SKM-1 (cell line): Measurements from ENCODE around the gene GUCD1.
"Not testable (repeated sequence)": the region's sequence is repeated elsewhere in the genome, so short reads cannot be mapped to it uniquely, and the experiment has no call there.

Experiments
- DNase-seq: peaks from one replicate; lab custom pipeline; 2025; ENCODE audit not compliant: unreplicated experiment; lab: John Stamatoyannopoulos, UW

The GUCD1 gene

GRCh38 chr22:24554313-24555164, at the start of gene GUCD1:
Gene GUCD1 (minus strand): TSS chr22:24555138. CDS start chr22:24554991, 147 bp downstream.
- no peak for DNase-seq

GRCh38 chr22:24603770-24604629, 49.1 kb upstream of the GUCD1 start:
- not testable (repeated sequence) for DNase-seq

- not testable (repeated sequence) for DNase-seq
Measured at GRCh38 chr22:24602847-24603769, 48.2 kb upstream of the GUCD1 start, which contains the start of gene GGT1. Gene GGT1 (plus strand): TSS chr22:24603193. CDS start chr22:24611082, 7,889 bp downstream.

- DNase-seq, result not testable (repeated sequence)
Measured at GRCh38 chr22:24602105-24602749, 47.3 kb upstream of the GUCD1 start.

GRCh38 chr22:24601217-24602104, 46.5 kb upstream of the GUCD1 start:
- peak; percentile 28 for DNase-seq

GRCh38 chr22:24599958-24600715, 45.2 kb upstream of the GUCD1 start:
- DNase-seq, result not testable (repeated sequence)

GRCh38 chr22:24599514-24599913, 44.6 kb upstream of the GUCD1 start:
- no peak for DNase-seq

GRCh38 chr22:24597076-24597475, 42.1 kb upstream of the GUCD1 start:
- DNase-seq, result not testable (repeated sequence)

GRCh38 chr22:24595863-24596262, 40.9 kb upstream of the GUCD1 start:
- DNase-seq, result no peak

GRCh38 chr22:24595228-24595627, 40.3 kb upstream of the GUCD1 start:
- DNase-seq, result no peak

- no peak for DNase-seq
Measured at GRCh38 chr22:24594569-24595120, 39.7 kb upstream of the GUCD1 start.

GRCh38 chr22:24593836-24594568, 39.1 kb upstream of the GUCD1 start:
- DNase-seq, result no peak

- not testable (repeated sequence) for DNase-seq
Measured at GRCh38 chr22:24593559-24593835, 38.6 kb upstream of the GUCD1 start.

- DNase-seq, result peak; percentile 24
Measured at GRCh38 chr22:24592851-24593558, 38.1 kb upstream of the GUCD1 start, which contains the start of gene LRRC75B. Gene LRRC75B (minus strand): TSS chr22:24593073. CDS start chr22:24593039, 34 bp downstream.

GRCh38 chr22:24592058-24592850, 37.3 kb upstream of the GUCD1 start:
- DNase-seq, result no peak

- no peak for DNase-seq
Measured at GRCh38 chr22:24591286-24591830, 36.4 kb upstream of the GUCD1 start.
